Sciatic nerve (tissue), 2 donors: ENCODE data around the gene OR6B2. TPM values are rescaled to one million over a fixed set of nuclear protein-coding genes. Genes with fewer than 3 reads are reported as not detected.
"Not testable (repeated sequence)": the region's sequence is repeated elsewhere in the genome, so short reads cannot be mapped to it uniquely, and the experiment has no call there.

Source experiments
- ATAC-seq: fragments of 200-7000 bp; cut with Tn5 transposase; one replicate; pipeline ENCODE4 v1.9.1; 2020; ENCODE audit warnings: mild to moderate bottlenecking, moderate library complexity
- DNase-seq: peaks from one replicate; pipeline ENCODE4 v3.0.0-alpha.2; 2020; ENCODE audit warnings: low spot score
- intact Hi-C: fragments of 100-400 bp; cut with DNase I; formaldehyde crosslinking; loops from one replicate; pipeline ENCODE4 v1.14.2; 2022
- total RNA-seq: library from RNA; stranded (reverse); fragmentation: NEBNext Ultra II Directional; extraction: Animal tissue kit (Norgen Biotek cat#: 25700); gene quantifications from one replicate; pipeline ENCODE4 v1.2.1, GENCODE V29; 2021
- donor health status: DM: no; HTN: no; CAD: no.
- donor health status: DM: no; HTN: no; CAD: no.

The OR6B2 gene
- 5.1 TPM for total RNA-seq

GRCh38 chr2:240030379-240031094 is at the start of gene OR6B2:
OR6B2 (minus strand) TSS chr2:240030429; CDS start chr2:240030429, 0 bp downstream.
- DNase-seq = no peak

GRCh38 chr2:240078631-240079030 is 48.4 kb upstream of the OR6B2 start:
- no peak for ATAC-seq
- intact Hi-C loops = no loop called here
- no peak for DNase-seq

More at GRCh38 chr2:240030379-240031094, at the start of gene OR6B2:
- no peak for ATAC-seq
- intact Hi-C loops = loop anchor here (5.0 kb wide), 1 partner anchor 1147 kb away; no protein-coding TSS in a partner anchor

GRCh38 chr2:240077442-240077841 is 47.2 kb upstream of the OR6B2 start:
- DNase-seq (no peak), ATAC-seq (no peak)
- intact Hi-C loops = no loop called here

GRCh38 chr2:240074545-240074944 is 44.3 kb upstream of the OR6B2 start:
- ATAC-seq (no peak), DNase-seq (no peak)
- intact Hi-C loops = no loop called here

- no peak for ATAC-seq
- intact Hi-C loops = no loop called here
- DNase-seq = no peak
Observed at GRCh38 chr2:240070907-240071306, 40.7 kb upstream of the OR6B2 start.

GRCh38 chr2:240069829-240070228 is 39.6 kb upstream of the OR6B2 start:
- ATAC-seq = no peak
- intact Hi-C loops = no loop called here
- no peak for DNase-seq

GRCh38 chr2:240068193-240068592 is 38.0 kb upstream of the OR6B2 start:
- DNase-seq (no peak), ATAC-seq (no peak)
- intact Hi-C loops = no loop called here

- no peak for ATAC-seq
- intact Hi-C loops = no loop called here
- DNase-seq = no peak
Observed at GRCh38 chr2:240066489-240066888, 36.3 kb upstream of the OR6B2 start.

GRCh38 chr2:240064898-240065297 is 34.7 kb upstream of the OR6B2 start:
- no peak for DNase-seq
- intact Hi-C loops = loop anchor here (5.0 kb wide), 1 partner anchor 77 kb away; the partner anchor contains the start of gene OTOS
- ATAC-seq = no peak

- DNase-seq = no peak
- intact Hi-C loops = loop anchor here (5.0 kb wide), 1 partner anchor 81 kb away; the partner anchor contains the start of gene OTOS
- peak; percentile 77 for ATAC-seq
Observed at GRCh38 chr2:240060977-240061591, 30.9 kb upstream of the OR6B2 start.

GRCh38 chr2:240056678-240057077 is 26.4 kb upstream of the OR6B2 start:
- DNase-seq = no peak
- ATAC-seq = no peak
- intact Hi-C loops = no loop called here

GRCh38 chr2:240055177-240055917 is 25.1 kb upstream of the OR6B2 start:
- ATAC-seq (no peak), DNase-seq (no peak)
- intact Hi-C loops = no loop called here

- ATAC-seq (no peak), DNase-seq (no peak)
- intact Hi-C loops = no loop called here
Observed at GRCh38 chr2:240053173-240054155, 23.2 kb upstream of the OR6B2 start, which contains the start of gene OR6B3. OR6B3 (minus strand) TSS chr2:240053521.

- no peak for ATAC-seq
- DNase-seq = no peak
- intact Hi-C loops = no loop called here
Observed at GRCh38 chr2:240052524-240052923, 22.3 kb upstream of the OR6B2 start.

GRCh38 chr2:240051697-240052096 is 21.5 kb upstream of the OR6B2 start:
- ATAC-seq = peak; percentile 93
- intact Hi-C loops = no loop called here
- no peak for DNase-seq

- ATAC-seq = no peak
- intact Hi-C loops = no loop called here
- DNase-seq = no peak
Observed at GRCh38 chr2:240050278-240050677, 20.0 kb upstream of the OR6B2 start.

GRCh38 chr2:240048237-240048636 is 18.0 kb upstream of the OR6B2 start:
- DNase-seq (no peak), ATAC-seq (no peak)
- intact Hi-C loops = no loop called here

- ATAC-seq (no peak), DNase-seq (no peak)
- intact Hi-C loops = no loop called here
Observed at GRCh38 chr2:240045098-240045497, 14.9 kb upstream of the OR6B2 start.

GRCh38 chr2:240044096-240044495 is 13.9 kb upstream of the OR6B2 start:
- intact Hi-C loops, ATAC-seq, DNase-seq: not testable (repeated sequence)
